SU-DHL-6 (cell line): Measurements from ENCODE around the gene EFNA4.

Experiments
- H2AFZ ChIP-seq: fragments of 200-600 bp; sonication (generic); 2 replicates; pipeline ENCODE4 v1.6.1; 2014; ENCODE audit warnings: low read depth, mild to moderate bottlenecking, moderate library complexity, mixed read lengths, antibody characterized with exemption, low read length; ENCODE audit not compliant: severe bottlenecking
- H3F3A ChIP-seq: fragments of 200-600 bp; shearing (Covaris generic); 2 replicates; pipeline ENCODE4 v1.6.0; 2016; ENCODE audit warnings: antibody characterized with exemption, mild to moderate bottlenecking; ENCODE audit not compliant: insufficient read depth
- H3K27ac ChIP-seq: fragments of 200-600 bp; sonication (generic); 2 replicates; pipeline ENCODE4 v1.5.1; 2016; ENCODE audit warnings: low read depth, mild to moderate bottlenecking, low read length, moderate library complexity, mixed read lengths
- H3K27me3 ChIP-seq: fragments of 200-600 bp; sonication (generic), shearing (Covaris generic); 2 replicates; pipeline ENCODE4 v1.6.0; 2014; ENCODE audit warnings: mild to moderate bottlenecking, low read length
- H3K36me3 ChIP-seq: fragments of 200-600 bp; sonication (generic); 2 replicates; pipeline ENCODE4 v1.6.1; 2014; ENCODE audit warnings: mild to moderate bottlenecking, low read length, mixed read lengths
- H3K4me2 ChIP-seq: fragments of 300-600, 200-600 bp; shearing (Covaris generic), sonication (generic); 2 replicates; pipeline ENCODE4 v1.6.0; 2014; ENCODE audit warnings: low read length, low read depth, mild to moderate bottlenecking; ENCODE audit not compliant: poor library complexity, severe bottlenecking
- H3K4me3 ChIP-seq: fragments of 200-600 bp; sonication (generic); 2 replicates; pipeline ENCODE4 v1.5.1; 2014; ENCODE audit warnings: antibody characterized with exemption, low read length, mild to moderate bottlenecking, mixed read lengths; ENCODE audit not compliant: insufficient read depth, poor library complexity, severe bottlenecking
- H3K79me2 ChIP-seq: fragments of 200-600 bp; sonication (generic); 2 replicates; pipeline ENCODE4 v1.6.1; 2014; ENCODE audit warnings: mild to moderate bottlenecking, low read length, moderate library complexity; ENCODE audit not compliant: insufficient read depth
- H3K9ac ChIP-seq: fragments of 200-600 bp; sonication (generic); 2 replicates; pipeline ENCODE4 v1.7.0; 2014; ENCODE audit warnings: mild to moderate bottlenecking, low read length
- H3K9me2 ChIP-seq: fragments of 200-600 bp; sonication (generic); replicated peaks from 2 replicates; pipeline ENCODE4 v1.6.1; 2014; ENCODE audit warnings: low read length; ENCODE audit not compliant: insufficient read depth
- H3K9me3 ChIP-seq: fragments of 200-600 bp; sonication (generic); 2 replicates; pipeline ENCODE4 v1.6.1; 2014; ENCODE audit warnings: low read length, mixed read lengths; ENCODE audit not compliant: insufficient read depth
- H4K20me1 ChIP-seq: fragments of 200-600 bp; sonication (generic); 2 replicates; pipeline ENCODE4 v1.6.1; 2014; ENCODE audit warnings: low read depth, mild to moderate bottlenecking, antibody characterized with exemption, low read length, moderate library complexity, mixed read lengths
- EZH2phosphoT487 ChIP-seq: fragments of 200-600 bp; sonication (generic), shearing (Covaris generic); conservative IDR thresholded peaks from 2 replicates; pipeline ENCODE4 v1.6.1; 2018; ENCODE audit warnings: mild to moderate bottlenecking, antibody characterized with exemption, low read length, moderate library complexity, mixed read lengths
- TF ChIP-seq, protein P1 (sequence below): fragments of 200-600 bp; sonication (generic); IDR thresholded peaks from one replicate; pipeline ENCODE4 v1.5.1; 2017; ENCODE audit warnings: antibody characterized with exemption, mild to moderate bottlenecking, low read length, moderate library complexity; ENCODE audit not compliant: insufficient read depth, poor library complexity, severe bottlenecking

Gene EFNA4

DNA sequence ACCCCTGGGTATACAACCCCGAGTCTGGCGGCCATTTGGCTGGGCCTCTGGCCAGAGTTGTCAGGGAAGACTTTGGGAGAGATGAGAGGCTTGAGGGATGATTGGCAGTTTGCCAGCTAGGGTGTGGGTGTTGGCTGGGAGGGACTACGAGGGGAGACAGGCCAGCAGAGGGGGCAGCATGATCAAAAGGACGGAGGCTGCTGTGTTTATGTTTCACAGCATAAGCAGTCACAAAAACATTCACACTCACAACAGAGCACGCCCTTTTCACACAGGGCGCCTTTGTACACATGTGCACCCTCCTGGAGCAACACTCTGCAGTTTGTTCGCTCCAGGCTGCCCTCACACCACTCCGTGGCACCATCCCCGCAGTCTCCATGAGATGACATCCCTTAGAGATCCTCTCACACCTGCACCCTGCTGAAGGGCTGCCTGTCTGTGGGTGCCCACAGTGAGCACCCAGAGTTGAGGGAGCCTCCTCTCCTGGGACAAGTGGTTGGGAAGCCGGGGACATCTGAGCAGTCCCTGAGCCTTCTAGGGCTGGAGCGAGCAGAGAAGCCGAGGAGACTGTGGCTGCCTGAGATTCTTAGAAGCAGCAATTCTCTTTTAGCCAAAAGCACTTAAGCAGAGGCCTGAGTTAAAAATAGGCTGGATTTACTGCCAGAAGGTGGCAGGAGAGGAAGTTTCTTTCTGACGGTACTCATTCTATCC is 30.5 kb downstream of the EFNA4 start:
- Histone ChIP-seq H3K27ac (no peak overlapping the region), H4K20me1 (no peaks in the 10 kb centered on the region), H3F3A (no peaks in the 10 kb centered on the region), H3K4me3 (no peak overlapping the region), H3K36me3 (no peaks in the 10 kb centered on the region), H3K9me3 (no peaks in the 10 kb centered on the region), H3K4me2 (no peak overlapping the region), H2AFZ (no peak overlapping the region), H3K9me2 (no peaks in the 10 kb centered on the region), H3K27me3 (no peaks in the 10 kb centered on the region), H3K9ac (no peak overlapping the region), H3K79me2 (no peaks in the 10 kb centered on the region)
- TF ChIP-seq EZH2phosphoT487: no peak
- TF ChIP-seq, protein P1, sequence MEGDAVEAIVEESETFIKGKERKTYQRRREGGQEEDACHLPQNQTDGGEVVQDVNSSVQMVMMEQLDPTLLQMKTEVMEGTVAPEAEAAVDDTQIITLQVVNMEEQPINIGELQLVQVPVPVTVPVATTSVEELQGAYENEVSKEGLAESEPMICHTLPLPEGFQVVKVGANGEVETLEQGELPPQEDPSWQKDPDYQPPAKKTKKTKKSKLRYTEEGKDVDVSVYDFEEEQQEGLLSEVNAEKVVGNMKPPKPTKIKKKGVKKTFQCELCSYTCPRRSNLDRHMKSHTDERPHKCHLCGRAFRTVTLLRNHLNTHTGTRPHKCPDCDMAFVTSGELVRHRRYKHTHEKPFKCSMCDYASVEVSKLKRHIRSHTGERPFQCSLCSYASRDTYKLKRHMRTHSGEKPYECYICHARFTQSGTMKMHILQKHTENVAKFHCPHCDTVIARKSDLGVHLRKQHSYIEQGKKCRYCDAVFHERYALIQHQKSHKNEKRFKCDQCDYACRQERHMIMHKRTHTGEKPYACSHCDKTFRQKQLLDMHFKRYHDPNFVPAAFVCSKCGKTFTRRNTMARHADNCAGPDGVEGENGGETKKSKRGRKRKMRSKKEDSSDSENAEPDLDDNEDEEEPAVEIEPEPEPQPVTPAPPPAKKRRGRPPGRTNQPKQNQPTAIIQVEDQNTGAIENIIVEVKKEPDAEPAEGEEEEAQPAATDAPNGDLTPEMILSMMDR: no peak

- H3K79me2 ChIP-seq: no peaks in the 10 kb centered on the region
- no peaks in the 10 kb centered on the region for H3K9me3 ChIP-seq
- no peaks in the 10 kb centered on the region for H3F3A ChIP-seq
- no peak overlapping the region for H3K4me2 ChIP-seq
- H3K9ac ChIP-seq: no peak overlapping the region
- TF ChIP-seq EZH2phosphoT487: no peak
- TF ChIP-seq, protein P1: no peak
- no peak overlapping the region for H2AFZ ChIP-seq
- no peaks in the 10 kb centered on the region for H3K27me3 ChIP-seq
- H4K20me1 ChIP-seq: no peaks in the 10 kb centered on the region
- no peaks in the 10 kb centered on the region for H3K9me2 ChIP-seq
- H3K36me3 ChIP-seq: no peaks in the 10 kb centered on the region
- no peak overlapping the region for H3K27ac ChIP-seq
- no peak overlapping the region for H3K4me3 ChIP-seq
Observed at GRCh38 chr1:155094622-155094948, 31.0 kb downstream of the EFNA4 start.

GRCh38 chr1:155099331-155099730 is 35.8 kb downstream of the EFNA4 start:
- Histone ChIP-seq H4K20me1 (no peaks in the 10 kb centered on the region), H2AFZ (no peak overlapping the region), H3F3A (no peaks in the 10 kb centered on the region), H3K4me2 (no peak overlapping the region), H3K27ac (no peak overlapping the region), H3K9ac (no peak overlapping the region), H3K9me2 (no peaks in the 10 kb centered on the region), H3K79me2 (no peaks in the 10 kb centered on the region), H3K9me3 (no peaks in the 10 kb centered on the region), H3K4me3 (no peak overlapping the region), H3K27me3 (no peaks in the 10 kb centered on the region), H3K36me3 (no peaks in the 10 kb centered on the region)
- TF ChIP-seq, protein P1: no peak
- no peak for TF ChIP-seq EZH2phosphoT487
